ENCODE results near the gene TFB2M.

- TF ChIP-seq, protein P1, sequence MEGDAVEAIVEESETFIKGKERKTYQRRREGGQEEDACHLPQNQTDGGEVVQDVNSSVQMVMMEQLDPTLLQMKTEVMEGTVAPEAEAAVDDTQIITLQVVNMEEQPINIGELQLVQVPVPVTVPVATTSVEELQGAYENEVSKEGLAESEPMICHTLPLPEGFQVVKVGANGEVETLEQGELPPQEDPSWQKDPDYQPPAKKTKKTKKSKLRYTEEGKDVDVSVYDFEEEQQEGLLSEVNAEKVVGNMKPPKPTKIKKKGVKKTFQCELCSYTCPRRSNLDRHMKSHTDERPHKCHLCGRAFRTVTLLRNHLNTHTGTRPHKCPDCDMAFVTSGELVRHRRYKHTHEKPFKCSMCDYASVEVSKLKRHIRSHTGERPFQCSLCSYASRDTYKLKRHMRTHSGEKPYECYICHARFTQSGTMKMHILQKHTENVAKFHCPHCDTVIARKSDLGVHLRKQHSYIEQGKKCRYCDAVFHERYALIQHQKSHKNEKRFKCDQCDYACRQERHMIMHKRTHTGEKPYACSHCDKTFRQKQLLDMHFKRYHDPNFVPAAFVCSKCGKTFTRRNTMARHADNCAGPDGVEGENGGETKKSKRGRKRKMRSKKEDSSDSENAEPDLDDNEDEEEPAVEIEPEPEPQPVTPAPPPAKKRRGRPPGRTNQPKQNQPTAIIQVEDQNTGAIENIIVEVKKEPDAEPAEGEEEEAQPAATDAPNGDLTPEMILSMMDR (IDR thresholded peaks at IDR 0.05) = no peak
- no peak for TF ChIP-seq EZH2 (IDR thresholded peaks at IDR 0.05; ENCODE audit: borderline replicate concordance, insufficient read depth, low read depth, low read length, poor library complexity, severe bottlenecking)
These were observed 22.1 kb downstream of the TFB2M start for GRCh38 chr1:246544001-246544400.

Data from B cell (primary cell).